ENCODE measurements around the gene METTL9.

GRCh38 chr16:21563676-21564075 lies 35.7 kb upstream of the METTL9 start:
- TF ChIP-seq POLR2A (IDR thresholded peaks at IDR 0.05): no peak
- TF ChIP-seq CTCF (IDR thresholded peaks at IDR 0.05): no peak
